CD4-positive, alpha-beta T cell treated with Interleukin-15 for 4 hours (primary cell): ENCODE results near the gene CADPS2.

Source experiments
- DNase-seq: peaks from one replicate; pipeline ENCODE4 v3.0.0-alpha.2; 2020; ENCODE audit warnings: low spot score

CADPS2 gene

GRCh38 chr7:122363144-122363543 is 523.1 kb downstream of the CADPS2 start:
- no peak for DNase-seq

DNA sequence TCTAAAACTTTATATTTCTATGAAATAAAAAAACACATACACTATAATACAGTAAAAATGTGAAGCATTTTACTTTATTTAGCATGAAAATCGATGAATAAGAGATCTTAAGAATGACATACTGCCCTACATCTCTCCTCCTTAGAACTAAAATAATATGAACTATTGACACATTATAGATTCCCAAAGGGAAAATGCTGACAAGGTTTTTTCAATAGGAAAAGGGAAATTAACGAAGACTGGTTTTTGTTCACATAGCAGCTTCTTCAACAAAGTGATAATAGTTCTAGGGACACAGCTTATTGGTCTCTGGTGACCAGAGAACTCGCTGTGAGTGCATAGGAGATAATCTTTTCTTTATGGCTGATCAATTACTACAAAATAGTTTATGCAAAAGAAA is 523.8 kb downstream of the CADPS2 start:
- no peak for DNase-seq

DNA sequence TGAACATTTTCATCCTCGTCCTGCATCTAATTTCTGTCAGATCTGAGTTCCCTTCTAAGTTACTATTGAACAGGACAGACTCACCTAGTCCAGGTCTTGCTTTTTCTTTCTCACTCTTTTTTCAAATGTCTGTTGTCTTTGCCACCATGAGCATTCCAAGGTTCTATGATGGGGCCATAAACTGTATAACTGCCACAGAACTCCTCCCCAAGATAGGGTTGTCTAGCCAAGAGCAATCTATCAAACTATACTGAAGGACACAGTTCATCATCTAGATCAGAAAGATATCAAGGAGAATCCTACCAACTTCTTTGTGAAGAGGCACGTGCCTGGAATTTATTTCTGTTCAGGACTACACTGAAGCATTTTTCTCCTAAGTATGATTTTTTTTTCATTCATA is 531.6 kb downstream of the CADPS2 start:
- no peak for DNase-seq

DNA sequence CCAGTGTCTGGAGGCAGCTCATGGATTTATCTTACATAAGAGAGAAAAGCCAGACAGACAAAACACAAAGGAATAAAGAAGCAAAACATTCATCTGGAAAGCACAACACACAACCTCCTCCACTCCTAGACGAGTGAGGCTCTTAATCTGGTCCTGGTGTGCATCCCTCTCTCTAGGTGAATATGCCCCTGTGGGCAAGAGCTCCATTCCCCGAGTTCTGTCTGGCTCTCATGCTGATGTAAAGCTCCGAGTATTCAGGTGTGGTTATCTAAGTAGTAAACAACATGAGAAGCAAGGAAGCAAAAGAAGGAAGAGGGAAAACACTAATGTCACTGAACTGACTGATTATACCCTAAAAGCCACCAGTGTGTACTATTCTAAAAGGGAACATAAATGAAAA is 533.8 kb downstream of the CADPS2 start:
- no peak for DNase-seq

- no peak for DNase-seq
These were observed 535.6 kb downstream of the CADPS2 start for GRCh38 chr7:122350701-122351100.

DNA sequence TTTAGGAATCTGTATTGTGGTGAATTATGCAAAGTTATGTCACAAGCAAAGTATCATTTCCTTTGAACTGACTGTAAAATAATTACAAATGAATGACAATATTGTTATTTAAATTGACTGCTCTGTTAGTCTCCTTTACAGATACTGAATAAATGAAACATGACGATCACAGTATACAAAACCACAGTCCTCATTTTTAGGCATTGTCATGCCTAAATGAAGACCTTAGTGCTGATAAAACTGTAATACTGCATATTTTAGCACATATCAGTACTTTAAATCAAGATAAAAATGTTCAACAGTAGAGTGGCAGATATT is 542.0 kb downstream of the CADPS2 start:
- no peak for DNase-seq

DNA sequence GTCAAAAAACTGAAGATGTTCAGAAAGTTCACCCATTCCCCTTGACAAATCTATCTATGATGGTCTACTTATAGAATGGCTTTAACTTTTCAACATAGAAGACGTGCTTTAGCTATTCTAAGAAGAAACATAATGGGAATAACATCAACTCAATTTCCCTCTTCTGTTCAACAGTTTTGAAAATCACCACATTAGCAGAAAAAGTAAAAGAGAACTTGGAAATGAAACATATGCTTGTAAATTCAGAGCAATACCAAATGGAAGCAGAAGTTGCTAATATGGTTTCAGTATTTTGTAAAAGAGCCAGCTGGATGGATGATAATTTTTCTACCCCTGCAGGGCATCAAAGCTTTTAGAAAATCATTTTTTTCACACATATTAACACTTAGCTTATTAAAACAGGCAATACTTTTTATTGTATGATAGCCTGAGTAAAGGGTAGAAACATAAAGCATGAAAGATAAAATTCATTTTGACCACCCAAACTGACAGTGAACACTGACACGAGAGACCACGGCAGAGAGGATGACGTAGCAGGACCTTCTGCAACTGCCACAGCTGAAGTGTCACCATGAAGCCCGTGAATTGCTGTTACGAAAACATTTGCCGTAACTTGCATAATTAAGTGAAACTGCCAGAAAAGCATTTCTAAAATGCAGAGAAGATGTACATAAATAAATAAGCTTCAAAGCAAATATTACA is 542.5 kb downstream of the CADPS2 start:
- DNase-seq = no peak

DNA sequence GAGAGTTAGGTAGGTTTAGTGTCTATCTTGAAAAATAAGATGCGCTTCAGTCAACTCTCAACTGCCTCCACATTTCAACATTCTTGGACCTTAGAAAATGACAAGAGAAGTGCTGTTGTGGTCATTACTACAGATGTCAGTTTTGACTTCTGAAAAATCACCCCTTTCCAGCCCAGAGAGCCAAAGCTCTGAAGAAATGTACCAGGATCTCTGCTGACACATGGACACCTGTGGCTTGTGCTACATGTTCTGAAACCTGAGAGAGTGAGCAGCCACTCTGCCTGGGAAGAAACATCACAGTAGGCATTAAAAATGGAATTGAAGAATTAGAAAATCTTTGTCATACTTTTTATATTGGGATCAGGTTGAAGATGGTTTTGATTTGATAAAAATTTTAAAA is 545.8 kb downstream of the CADPS2 start:
- DNase-seq = no peak

DNA sequence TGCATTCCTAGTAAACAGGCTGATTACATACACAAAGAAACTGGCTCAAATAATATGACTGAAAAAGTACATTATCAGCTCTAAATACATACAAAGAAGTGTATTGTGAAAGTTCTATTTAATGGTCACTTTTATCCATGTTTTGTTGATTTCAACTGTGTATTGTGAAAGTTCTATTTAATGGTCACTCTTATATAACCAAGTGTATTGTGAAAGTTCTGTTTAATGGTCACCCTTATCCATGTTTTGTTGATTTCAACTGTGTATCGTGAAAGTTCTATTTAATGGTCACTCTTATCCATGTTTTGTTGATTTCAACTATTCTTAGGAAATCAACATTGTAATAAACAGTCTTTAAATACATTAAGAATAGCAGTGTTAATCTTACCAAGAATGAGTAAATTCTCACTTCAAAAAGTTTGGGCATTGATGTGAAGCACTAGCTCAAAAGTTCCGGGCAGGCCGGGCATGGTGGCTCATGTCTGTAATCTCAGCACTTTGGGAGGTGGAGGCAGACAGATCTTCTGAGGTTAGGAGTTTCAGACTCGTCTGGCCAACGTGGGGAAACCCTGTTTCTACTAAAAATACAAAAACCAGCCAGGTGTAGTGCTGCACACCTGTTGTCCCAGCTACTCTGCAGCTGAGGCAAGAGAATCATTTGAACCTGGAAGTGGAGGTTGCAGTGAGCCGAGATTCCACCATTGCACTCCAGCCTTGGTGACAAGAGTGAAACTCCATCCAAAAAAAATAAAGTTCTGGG is 546.9 kb downstream of the CADPS2 start:
- DNase-seq = no peak

DNA sequence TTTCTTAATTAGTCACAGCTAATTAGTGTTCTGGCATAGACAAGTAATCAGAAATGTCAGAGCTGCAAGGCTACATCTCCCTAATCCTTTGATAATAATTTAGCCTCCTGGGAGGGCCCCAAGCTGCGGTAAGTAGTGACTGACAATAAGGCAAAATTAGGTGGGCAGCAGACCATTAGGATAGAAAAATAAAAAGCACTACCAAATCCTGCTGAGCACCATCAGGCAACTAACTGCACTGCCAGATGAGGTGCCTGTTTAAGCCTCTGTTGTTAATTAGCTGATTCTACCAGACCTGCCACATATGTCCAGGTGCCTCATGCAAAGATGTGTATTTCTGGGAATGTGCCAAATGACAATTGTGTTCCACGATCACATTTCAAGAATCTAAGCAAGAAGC is 549.2 kb downstream of the CADPS2 start:
- DNase-seq = no peak

DNA sequence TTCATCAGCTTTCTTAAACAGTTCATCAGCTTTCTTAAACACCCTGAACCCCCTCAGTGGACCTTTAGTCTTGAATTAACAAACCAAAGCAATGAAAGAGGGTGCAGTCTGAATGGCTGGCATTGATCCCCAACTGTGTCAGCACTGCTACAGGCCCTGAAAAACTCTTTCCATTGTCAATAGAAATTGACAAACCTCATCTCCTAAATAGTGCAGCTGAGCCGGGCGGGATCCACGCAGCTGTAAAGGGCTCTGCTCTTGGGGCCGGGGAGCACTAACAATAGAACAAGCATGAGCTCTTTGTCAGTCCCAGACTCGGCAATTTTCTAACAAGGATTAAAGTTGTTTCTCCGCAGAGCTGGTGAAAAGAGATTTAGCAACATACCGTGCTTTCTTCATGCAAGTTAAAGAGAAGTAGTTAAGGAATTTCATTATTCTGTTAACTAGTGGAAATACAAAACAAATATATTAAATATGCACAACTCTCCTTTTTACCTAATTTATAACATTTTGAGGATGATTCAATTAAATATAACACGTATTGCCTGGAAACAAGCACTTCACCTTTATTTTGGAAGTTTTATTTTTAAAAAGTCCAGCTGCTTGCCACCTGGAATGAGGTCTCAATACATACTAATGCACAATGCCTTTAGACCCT is 557.0 kb downstream of the CADPS2 start:
- DNase-seq = no peak

- no peak for DNase-seq
These were observed 558.3 kb downstream of the CADPS2 start for GRCh38 chr7:122327969-122328368.

- DNase-seq = no peak
These were observed 569.5 kb downstream of the CADPS2 start for GRCh38 chr7:122316467-122317388.

GRCh38 chr7:122315507-122316466 is 570.5 kb downstream of the CADPS2 start:
- DNase-seq = no peak

GRCh38 chr7:122314284-122314683 is 572.0 kb downstream of the CADPS2 start:
- DNase-seq = no peak

DNA sequence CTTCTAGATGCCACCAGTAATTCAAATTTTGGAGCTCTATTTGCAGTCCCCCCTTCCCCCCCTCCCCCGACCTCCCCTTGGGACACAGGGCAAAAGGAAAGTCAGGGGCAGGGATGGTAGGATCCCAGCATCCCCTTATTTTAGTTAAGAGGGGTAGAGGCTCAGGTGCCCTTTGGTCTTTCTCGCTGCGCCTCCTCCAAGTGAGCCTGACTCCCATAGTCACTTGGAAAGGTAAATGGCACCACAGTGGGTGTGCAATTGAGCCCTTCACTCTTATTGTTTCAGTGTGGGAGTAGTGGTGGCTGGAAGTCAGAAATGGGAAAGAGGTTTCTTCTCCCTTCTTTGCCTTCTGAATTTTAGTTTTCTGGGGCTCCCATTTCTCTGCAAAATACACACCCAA is 573.5 kb downstream of the CADPS2 start:
- DNase-seq = no peak

- no peak for DNase-seq
These were observed 574.4 kb downstream of the CADPS2 start for GRCh38 chr7:122311734-122312450.

- no peak for DNase-seq
These were observed 575.1 kb downstream of the CADPS2 start for GRCh38 chr7:122311050-122311700.

DNA sequence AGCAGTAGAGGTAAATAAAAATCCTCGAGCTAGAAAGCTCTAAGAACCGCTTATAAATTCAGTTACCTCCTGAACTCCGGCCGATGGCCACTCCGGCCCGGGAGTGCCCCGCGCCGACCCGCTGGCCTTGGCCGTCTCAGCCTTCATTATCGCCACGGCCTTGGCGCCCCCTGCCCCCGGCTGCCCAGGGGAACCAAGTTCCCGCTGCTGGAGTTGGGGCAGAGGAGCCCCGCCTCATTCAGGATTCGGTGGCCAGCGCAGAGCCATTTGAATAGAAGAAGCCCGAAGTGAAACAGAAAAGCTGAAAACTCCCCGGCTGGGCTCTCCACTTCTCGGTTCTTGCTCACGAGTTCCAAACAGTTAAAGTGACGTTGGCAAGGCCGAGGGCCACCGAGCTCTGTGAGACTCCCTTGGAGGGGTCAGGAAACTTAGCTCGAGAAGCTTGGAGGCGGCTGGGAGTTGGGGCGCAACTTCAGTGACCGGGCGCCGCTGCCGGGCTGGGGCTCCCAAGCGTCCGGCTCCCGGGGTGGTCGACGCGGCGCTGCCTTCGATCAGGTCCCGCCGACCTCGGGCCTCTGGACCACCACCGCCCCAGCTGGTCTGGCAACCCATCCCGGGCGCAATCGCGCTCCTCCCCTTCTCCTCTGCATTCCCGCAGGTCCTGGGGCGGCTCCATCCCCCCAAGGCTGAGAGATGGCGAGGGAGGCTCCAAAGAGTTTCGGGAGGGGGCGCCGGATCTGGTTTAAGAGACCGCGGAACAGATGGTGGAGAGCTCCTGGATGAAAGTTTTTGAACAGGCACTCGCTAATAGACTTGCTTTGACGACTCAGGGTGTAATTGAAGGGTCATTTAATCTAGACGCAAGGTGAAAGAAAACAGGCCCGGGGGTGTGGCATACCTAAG is 575.9 kb downstream of the CADPS2 start:
- DNase-seq = no peak
